PC-9 (cell line): Measurements from ENCODE around the gene SETBP1.

Experiments used
- CTCF ChIP-seq: fragments of 200-600 bp; sonication (generic); conservative IDR thresholded peaks from 2 replicates; pipeline ENCODE4 v1.6.1; 2017; ENCODE audit warnings: mixed run types, antibody characterized with exemption, mild to moderate bottlenecking, moderate library complexity
- EZH2 ChIP-seq: fragments of 200-600 bp; sonication (generic); IDR thresholded peaks from 2 replicates; pipeline ENCODE4 v1.8.0; 2017; ENCODE audit warnings: antibody characterized with exemption, low read depth

GRCh38 chr18:44997174-44997573 is 316.5 kb downstream of the SETBP1 start:
- TF ChIP-seq CTCF (no peak), EZH2 (no peak)
